ENCODE measurements around the gene SCFD2.
"Not testable (repeated sequence)": the region's sequence is repeated elsewhere in the genome, so short reads cannot be mapped to it uniquely, and the experiment has no call there.

SCFD2 gene

DNA sequence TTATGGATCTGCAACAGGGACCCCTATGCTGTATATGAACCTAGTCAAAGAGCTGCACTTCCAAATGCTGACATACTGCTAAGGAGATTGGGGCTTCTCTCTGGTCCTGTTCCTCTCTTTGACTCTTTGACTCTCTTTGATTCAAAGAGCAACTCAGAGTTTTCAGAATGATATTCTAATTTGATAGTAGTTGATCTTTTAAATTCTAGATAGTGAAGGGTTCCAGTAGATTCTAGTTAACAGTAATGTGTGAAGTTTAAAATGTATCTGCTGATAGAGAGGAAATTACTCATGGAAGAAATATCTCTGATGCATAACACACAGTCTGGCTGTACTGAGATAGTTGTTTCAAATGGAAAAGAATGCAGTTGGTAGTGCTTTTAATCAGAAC is 264.7 kb downstream of the SCFD2 start:
- no peak for DNase-seq (ENCODE audit: low spot score)

DNA sequence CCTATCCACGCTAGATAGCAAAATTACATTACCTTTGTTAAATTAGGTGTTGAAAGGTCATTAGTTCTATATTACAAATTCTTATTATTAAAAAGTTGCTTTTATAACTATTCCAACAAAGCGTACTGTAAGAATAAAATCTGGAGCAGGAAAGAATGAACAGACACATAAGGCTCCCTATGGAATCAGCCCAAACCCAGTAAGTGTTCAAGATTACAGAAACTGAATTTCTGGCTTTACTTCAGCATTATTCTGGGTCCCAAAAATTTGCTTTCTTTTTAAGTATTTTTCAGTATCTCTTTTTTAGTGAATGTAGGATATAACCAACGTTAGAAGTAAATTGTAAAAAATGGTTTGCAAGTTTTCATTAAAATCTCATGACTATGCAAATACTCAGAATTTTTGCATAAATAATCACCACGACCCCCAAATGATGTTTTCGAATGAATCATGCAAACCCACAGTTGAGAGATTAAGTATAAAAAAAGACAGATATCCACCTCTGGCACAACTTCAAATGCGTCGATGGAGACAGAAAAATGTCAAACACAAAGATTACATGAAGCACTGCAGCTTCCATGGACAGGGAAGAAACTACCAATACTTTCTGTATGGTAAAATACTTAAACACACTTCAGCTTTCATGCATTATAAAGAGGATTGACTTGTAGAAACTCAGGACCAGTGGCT is 265.2 kb downstream of the SCFD2 start:
- no peak for DNase-seq (ENCODE audit: low spot score)

- no peak for DNase-seq (ENCODE audit: low spot score)
Measured at GRCh38 chr4:53098681-53099121, 267.2 kb downstream of the SCFD2 start.

DNA sequence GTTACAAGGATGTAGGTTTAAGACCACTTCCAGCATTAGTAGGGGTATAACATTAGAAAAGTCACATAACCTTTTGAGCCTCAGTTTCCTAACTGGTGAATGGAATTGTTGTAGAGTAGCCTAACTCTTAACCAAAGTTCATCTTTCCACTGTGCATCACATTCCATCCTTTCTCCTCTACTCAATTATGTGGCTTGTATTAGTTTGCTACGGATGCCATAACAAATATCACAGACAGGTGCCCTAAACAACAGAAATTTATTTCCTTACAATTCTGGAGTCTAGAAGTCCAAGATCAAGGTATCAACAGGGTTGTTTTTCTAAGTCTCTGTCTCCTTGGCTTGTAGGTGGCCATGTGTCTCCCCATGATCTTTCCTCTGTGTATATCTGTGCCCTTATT is 271.8 kb downstream of the SCFD2 start:
- no peak for DNase-seq (ENCODE audit: low spot score)

GRCh38 chr4:53089936-53090729 is 275.7 kb downstream of the SCFD2 start:
- no peak for DNase-seq (ENCODE audit: low spot score)

- no peak for DNase-seq (ENCODE audit: low spot score)
Measured at GRCh38 chr4:53088152-53088551, 277.7 kb downstream of the SCFD2 start.

DNA sequence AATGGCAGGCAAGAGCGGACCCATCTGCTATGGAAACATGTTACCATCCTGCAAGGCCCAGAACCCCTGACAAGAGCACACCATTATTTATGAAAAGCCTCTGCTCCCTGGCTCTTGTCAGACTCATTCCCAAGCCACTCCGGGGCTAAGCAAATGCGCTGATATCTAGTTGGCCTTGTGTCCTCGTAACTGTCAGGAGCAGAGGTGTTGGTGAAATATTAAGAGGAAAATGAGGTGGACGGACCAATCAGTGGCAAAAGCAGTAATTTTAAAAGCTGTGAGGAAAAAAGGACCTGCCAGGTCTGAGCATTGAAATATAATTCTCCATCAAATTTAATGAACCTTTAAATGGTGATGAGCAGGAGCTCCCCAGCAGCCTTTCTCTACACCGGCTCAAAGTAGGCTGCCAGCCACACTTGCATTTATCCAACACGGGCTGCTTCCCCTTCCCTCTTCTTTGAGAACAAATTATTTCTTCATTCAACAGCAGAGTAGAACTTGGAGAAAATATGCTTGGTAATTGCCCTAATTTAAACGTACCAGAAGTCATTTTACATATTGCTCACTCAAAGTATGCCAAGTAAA is 289.4 kb downstream of the SCFD2 start:
- no peak for DNase-seq (ENCODE audit: low spot score)

- DNase-seq (ENCODE audit: low spot score) = no peak
Measured at GRCh38 chr4:53075162-53075785, 290.6 kb downstream of the SCFD2 start.

DNA sequence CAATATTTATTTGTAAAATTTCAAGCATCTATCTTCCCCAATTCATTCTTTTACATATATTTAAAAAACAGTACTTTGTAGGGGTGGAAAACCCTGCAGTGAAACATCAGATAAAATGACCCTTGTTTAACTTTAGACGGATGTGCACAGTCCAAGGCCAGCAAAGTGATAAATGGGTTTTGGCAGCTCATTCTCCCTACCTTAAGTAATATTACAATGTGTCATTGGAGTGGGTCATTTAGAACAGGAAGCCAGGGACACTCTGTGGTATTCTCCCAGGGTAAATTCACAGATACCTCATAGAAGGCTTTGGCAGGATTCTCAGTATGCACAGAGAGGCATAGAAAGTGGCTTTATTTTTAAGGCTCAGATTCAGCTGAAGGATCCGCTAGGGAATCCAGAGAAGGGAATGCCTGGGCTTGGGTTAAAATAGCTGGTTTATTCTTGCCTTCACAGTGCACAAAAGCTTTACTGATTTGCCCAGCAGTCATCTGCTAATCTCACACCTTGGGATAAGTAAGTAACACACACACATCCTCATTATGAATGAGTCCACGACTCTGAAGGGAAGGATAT is 297.0 kb downstream of the SCFD2 start:
- no peak for DNase-seq (ENCODE audit: low spot score)

DNA sequence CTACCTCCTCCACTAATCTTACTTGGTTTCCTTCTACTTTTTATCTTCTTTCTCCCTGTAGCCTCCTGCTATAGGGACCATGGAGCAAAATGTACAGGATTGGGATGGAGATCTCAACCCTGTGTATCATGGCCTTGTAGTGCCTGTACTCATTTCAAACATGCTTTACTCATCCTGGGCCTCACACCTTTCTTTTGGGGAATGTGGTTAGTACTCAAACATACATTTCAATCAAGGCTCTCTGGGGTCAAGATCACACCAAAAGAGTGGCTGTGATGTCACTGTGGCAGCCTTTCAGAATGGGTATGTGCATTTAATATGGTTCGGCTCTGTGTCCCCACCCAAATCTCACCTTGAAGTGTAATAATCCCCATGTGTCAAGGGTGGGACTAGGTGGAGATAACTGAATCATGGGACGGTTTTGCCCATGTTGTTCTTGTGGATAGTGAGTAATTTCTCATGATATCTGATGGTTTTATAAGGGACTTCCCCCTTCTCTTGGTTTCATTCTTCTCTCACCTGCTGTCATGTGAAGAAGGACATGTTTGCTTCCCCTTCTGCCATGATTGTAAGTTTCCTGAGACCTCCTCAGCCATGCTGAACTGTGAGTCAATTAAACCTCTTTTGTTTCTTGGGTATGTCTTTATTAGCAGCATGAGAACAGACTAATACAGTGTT is 298.6 kb downstream of the SCFD2 start:
- DNase-seq (ENCODE audit: low spot score) = no peak

- DNase-seq (ENCODE audit: low spot score) = no peak
Measured at GRCh38 chr4:53066155-53066554, 299.7 kb downstream of the SCFD2 start.

DNA sequence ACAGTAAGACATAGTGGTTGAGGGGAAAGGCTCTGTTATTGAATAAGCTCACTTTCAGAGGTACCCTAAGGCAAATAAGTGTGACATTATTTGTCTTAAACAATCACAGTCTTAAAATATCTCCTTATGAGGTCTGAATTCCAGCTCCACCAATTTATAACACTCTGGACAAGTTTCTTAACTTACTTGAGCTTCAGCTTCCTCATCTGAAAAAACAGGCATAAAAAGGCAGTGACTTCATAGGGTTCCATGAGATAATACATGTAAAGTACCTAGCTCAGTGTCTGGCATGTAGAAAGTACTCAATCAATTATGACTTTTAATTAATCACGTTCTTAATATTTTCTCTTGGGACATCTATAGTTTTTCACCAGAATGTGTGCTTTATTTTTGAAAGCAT is 301.3 kb downstream of the SCFD2 start:
- DNase-seq (ENCODE audit: low spot score) = no peak

DNA sequence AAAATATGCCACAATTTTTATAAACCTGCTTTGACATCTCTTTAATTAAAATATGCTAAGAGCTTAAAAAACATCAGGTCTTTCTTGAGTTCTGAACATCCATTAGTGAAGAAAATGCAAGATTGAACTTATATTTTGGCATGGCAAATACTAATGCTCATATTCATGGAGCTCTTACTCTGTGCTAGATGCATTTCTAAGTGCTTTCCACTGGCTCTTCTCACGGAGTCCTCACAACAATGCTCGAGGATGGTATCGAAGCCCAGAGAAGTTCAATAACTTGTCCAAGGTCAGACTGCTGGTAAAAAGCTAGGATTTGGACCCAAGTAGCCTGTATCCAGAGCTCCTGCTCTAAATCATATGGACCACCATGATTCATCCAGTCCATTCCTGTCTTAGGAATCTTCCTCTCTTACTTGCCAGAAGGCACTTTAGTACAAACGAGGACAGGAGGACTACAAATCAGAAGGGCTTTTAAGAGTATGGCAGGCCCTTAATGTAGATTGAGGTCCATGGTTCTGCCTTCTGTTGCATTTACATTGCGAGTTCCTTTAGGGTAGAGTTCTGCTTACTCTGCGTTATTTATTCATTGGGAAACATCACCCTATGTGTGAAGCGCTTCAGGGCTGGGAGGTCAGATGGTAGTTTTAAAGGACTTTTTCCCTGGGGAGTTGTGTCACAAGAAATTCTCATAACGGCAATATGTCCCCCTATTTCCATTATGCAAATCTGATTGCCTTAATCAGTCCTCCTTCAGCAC is 304.6 kb downstream of the SCFD2 start:
- no peak for DNase-seq (ENCODE audit: low spot score)

- DNase-seq (ENCODE audit: low spot score) = no peak
Measured at GRCh38 chr4:53060278-53060677, 305.6 kb downstream of the SCFD2 start.

DNA sequence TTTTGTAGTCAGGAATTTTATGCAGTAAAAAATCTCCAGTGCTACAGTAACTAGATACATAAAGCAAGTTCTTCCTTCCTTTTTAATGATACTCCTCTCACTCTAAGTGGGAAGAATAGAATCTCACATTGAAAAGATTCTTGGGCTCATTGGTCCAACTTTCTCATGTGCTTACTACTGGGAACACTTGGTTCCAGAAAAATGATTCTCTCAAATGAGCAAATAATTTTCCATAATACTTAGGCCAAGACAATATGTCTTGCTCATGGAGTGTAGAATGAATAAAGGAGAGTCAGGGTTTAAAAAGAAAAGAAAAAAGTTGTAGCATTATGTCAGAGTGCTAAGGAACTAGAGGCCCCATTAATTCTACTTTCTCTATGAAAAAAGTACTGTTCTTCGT is 306.0 kb downstream of the SCFD2 start:
- no peak for DNase-seq (ENCODE audit: low spot score)

GRCh38 chr4:53059256-53059655 is 306.6 kb downstream of the SCFD2 start:
- no peak for DNase-seq (ENCODE audit: low spot score)

- DNase-seq (ENCODE audit: low spot score) = no peak
Measured at GRCh38 chr4:53057679-53058078, 308.2 kb downstream of the SCFD2 start.

GRCh38 chr4:53057108-53057507 is 308.8 kb downstream of the SCFD2 start:
- DNase-seq (ENCODE audit: low spot score) = not testable (repeated sequence)

GRCh38 chr4:53055716-53056403 is 310.0 kb downstream of the SCFD2 start:
- DNase-seq (ENCODE audit: low spot score) = no peak

GRCh38 chr4:53055274-53055673 is 310.6 kb downstream of the SCFD2 start:
- DNase-seq (ENCODE audit: low spot score) = no peak
